Measurements from ENCODE around the gene GNAS.

DNA sequence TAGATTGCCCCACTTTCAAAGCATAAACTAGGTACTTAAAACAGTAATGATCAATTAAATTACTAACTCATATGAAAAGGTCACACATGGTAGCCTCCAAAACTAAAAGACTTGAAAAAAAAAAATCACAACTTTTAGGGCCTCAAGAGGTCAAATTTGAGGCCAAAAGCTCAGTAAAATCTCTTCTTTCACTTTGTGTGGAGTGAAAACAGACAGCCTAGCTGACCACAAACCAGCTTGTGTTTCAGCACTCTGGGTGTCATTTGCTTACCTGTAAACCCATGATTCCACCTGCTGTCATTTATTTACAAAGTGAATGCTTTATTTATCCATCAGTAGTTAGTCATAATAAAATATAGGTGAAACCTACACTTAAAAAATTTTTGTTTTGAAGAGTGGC is 34.0 kb downstream of the GNAS start:
- TF ChIP-seq, protein P1, sequence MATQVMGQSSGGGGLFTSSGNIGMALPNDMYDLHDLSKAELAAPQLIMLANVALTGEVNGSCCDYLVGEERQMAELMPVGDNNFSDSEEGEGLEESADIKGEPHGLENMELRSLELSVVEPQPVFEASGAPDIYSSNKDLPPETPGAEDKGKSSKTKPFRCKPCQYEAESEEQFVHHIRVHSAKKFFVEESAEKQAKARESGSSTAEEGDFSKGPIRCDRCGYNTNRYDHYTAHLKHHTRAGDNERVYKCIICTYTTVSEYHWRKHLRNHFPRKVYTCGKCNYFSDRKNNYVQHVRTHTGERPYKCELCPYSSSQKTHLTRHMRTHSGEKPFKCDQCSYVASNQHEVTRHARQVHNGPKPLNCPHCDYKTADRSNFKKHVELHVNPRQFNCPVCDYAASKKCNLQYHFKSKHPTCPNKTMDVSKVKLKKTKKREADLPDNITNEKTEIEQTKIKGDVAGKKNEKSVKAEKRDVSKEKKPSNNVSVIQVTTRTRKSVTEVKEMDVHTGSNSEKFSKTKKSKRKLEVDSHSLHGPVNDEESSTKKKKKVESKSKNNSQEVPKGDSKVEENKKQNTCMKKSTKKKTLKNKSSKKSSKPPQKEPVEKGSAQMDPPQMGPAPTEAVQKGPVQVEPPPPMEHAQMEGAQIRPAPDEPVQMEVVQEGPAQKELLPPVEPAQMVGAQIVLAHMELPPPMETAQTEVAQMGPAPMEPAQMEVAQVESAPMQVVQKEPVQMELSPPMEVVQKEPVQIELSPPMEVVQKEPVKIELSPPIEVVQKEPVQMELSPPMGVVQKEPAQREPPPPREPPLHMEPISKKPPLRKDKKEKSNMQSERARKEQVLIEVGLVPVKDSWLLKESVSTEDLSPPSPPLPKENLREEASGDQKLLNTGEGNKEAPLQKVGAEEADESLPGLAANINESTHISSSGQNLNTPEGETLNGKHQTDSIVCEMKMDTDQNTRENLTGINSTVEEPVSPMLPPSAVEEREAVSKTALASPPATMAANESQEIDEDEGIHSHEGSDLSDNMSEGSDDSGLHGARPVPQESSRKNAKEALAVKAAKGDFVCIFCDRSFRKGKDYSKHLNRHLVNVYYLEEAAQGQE (IDR thresholded peaks at IDR 0.05), result no peak
- TF ChIP-seq, protein P2, sequence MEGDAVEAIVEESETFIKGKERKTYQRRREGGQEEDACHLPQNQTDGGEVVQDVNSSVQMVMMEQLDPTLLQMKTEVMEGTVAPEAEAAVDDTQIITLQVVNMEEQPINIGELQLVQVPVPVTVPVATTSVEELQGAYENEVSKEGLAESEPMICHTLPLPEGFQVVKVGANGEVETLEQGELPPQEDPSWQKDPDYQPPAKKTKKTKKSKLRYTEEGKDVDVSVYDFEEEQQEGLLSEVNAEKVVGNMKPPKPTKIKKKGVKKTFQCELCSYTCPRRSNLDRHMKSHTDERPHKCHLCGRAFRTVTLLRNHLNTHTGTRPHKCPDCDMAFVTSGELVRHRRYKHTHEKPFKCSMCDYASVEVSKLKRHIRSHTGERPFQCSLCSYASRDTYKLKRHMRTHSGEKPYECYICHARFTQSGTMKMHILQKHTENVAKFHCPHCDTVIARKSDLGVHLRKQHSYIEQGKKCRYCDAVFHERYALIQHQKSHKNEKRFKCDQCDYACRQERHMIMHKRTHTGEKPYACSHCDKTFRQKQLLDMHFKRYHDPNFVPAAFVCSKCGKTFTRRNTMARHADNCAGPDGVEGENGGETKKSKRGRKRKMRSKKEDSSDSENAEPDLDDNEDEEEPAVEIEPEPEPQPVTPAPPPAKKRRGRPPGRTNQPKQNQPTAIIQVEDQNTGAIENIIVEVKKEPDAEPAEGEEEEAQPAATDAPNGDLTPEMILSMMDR (IDR thresholded peaks at IDR 0.05; ENCODE audit: low read depth, low read length, missing input control), result no peak

Data from liver (tissue), 2 donors.